GM12865 (cell line): ENCODE measurements around the gene SOX6.

Source experiments
- DNase-seq: peaks from one replicate; pipeline ENCODE4 v3.0.0; 2010; ENCODE audit warnings: low read depth
- H3K4me3 ChIP-seq: 2 replicates; pipeline ENCODE4 v1.5.1; 2011; ENCODE audit warnings: mild to moderate bottlenecking, low read depth, low read length, control low read depth
- CTCF ChIP-seq: IDR thresholded peaks from 2 replicates; pipeline ENCODE4 v1.5.1; 2011; ENCODE audit warnings: low read length, control low read depth, low read depth, inconsistent platforms; ENCODE audit not compliant: insufficient read depth; ENCODE audit errors: missing control alignments

SOX6 gene

GRCh38 chr11:16266021-16266420 lies 90.3 kb downstream of the SOX6 start:
- no peak for DNase-seq
- H3K4me3 ChIP-seq = no peak overlapping the region
- no peak for TF ChIP-seq CTCF

GRCh38 chr11:16265022-16265421 lies 91.3 kb downstream of the SOX6 start:
- H3K4me3 ChIP-seq = no peak overlapping the region
- no peak for DNase-seq
- TF ChIP-seq CTCF = no peak

GRCh38 chr11:16262645-16262955 lies 93.7 kb downstream of the SOX6 start:
- TF ChIP-seq CTCF = no peak
- DNase-seq = no peak
- H3K4me3 ChIP-seq = no peak overlapping the region

GRCh38 chr11:16261836-16262644 lies 94.3 kb downstream of the SOX6 start:
- TF ChIP-seq CTCF = no peak
- no peak overlapping the region for H3K4me3 ChIP-seq
- DNase-seq = no peak

- no peak overlapping the region for H3K4me3 ChIP-seq
- no peak for DNase-seq
- no peak for TF ChIP-seq CTCF
These were observed 104.0 kb downstream of the SOX6 start for GRCh38 chr11:16252373-16252772.

- no peak for DNase-seq
- no peak for TF ChIP-seq CTCF
- no peak overlapping the region for H3K4me3 ChIP-seq
These were observed 108.1 kb downstream of the SOX6 start for GRCh38 chr11:16248248-16248647.

GRCh38 chr11:16242806-16243205 lies 113.5 kb downstream of the SOX6 start:
- DNase-seq = peak; percentile 32
- no peak overlapping the region for H3K4me3 ChIP-seq
- no peak for TF ChIP-seq CTCF
